ENCODE results near the gene POLR3K. TPM values are rescaled to one million over a fixed set of nuclear protein-coding genes. Genes with fewer than 3 reads are reported as not detected.
A peak's percentile ranks its signal among the peaks of the same experiment; 100 is the strongest.
"Not testable (repeated sequence)": the region's sequence is repeated elsewhere in the genome, so short reads cannot be mapped to it uniquely, and the experiment has no call there.

POLR3K gene
- total RNA-seq, 1 donor from 2014 or later: 9.2 TPM

GRCh38 chr16:10772-11171, 42.6 kb downstream of the POLR3K start:
- H3K4me1 Mint-ChIP-seq; H3K4me3 ChIP-seq; H3K9ac ChIP-seq; H3K9me3 Mint-ChIP-seq; H3K4me3 Mint-ChIP-seq; H3K4me2 ChIP-seq; DNase-seq (ENCODE audit: low spot score); H4K20me1 ChIP-seq (ENCODE audit: low read depth); H3K36me3 ChIP-seq; H3K9me3 ChIP-seq (ENCODE audit: low read depth); H3K27ac ChIP-seq; H3F3A ChIP-seq (ENCODE audit: low read depth); H3K27me3 ChIP-seq; H3K4me1 ChIP-seq; H2AFZ ChIP-seq (replicated peaks); H3K79me2 ChIP-seq (ENCODE audit: low read depth); H3K27me3 Mint-ChIP-seq (ENCODE audit: insufficient read depth, low read depth); H3K36me3 Mint-ChIP-seq; H3K27ac Mint-ChIP-seq: not testable (repeated sequence)
- TF ChIP-seq CTCF (IDR thresholded peaks at IDR 0.05): peak; percentile 28

GRCh38 chr16:9903-10665, 43.3 kb downstream of the POLR3K start:
- H3K27ac Mint-ChIP-seq: no peak overlapping the region
- H3K4me3 Mint-ChIP-seq: peak overlapping the region; percentile 71
- Histone ChIP-seq H3K9ac (no peak overlapping the region), H4K20me1 (ENCODE audit: low read depth) (no peaks in the 10 kb centered on the region), H2AFZ (replicated peaks) (no peak overlapping the region), H3K27ac (no peak overlapping the region), H3K4me3 (no peak overlapping the region), H3F3A (ENCODE audit: low read depth) (no peaks in the 10 kb centered on the region), H3K36me3 (no peaks in the 10 kb centered on the region), H3K9me3 (ENCODE audit: low read depth) (no peaks in the 10 kb centered on the region), H3K4me2 (no peak overlapping the region), H3K27me3 (no peaks in the 10 kb centered on the region), H3K79me2 (ENCODE audit: low read depth) (no peaks in the 10 kb centered on the region), H3K4me1 (no peaks in the 10 kb centered on the region)
- TF ChIP-seq CTCF (IDR thresholded peaks at IDR 0.05) (no peak), EZH2phosphoT487 (IDR thresholded peaks at IDR 0.05) (no peak), EZH2 (IDR thresholded peaks at IDR 0.05) (no peak)
- no peaks in the 10 kb centered on the region for H3K27me3 Mint-ChIP-seq (ENCODE audit: insufficient read depth, low read depth)
- H3K36me3 Mint-ChIP-seq: no peaks in the 10 kb centered on the region
- DNase-seq (ENCODE audit: low spot score): no peak
- H3K9me3 Mint-ChIP-seq: no peaks in the 10 kb centered on the region
- no peaks in the 10 kb centered on the region for H3K4me1 Mint-ChIP-seq

Small RNA genes lying within 50 kb of the gene (microRNA-seq; reads per million reads assigned to microRNA genes)
- gene MIR6859-4: not detected

Small RNA genes lying within 50 kb of the gene (small RNA-seq; reads per million reads assigned to genes)
- gene MIR6859-4: not detected
- not detected for gene Z69720.2

Other genes with a start within 250 kb of the POLR3K start
- gene SNRNP25, start 220 bp upstream of the POLR3K start, total RNA-seq (ENCODE audit: low replicate concordance): 43.6 and 49.8 TPM in 2 replicates
- 11.0 and 24.4 TPM in 2 replicates for gene RHBDF1, start 19.0 kb upstream of the POLR3K start, total RNA-seq (ENCODE audit: low replicate concordance)
- 21.2 and 63.4 TPM in 2 replicates for gene MPG, start 24.6 kb upstream of the POLR3K start, total RNA-seq (ENCODE audit: low replicate concordance)
- gene NPRL3, start 85.1 kb upstream of the POLR3K start, total RNA-seq (ENCODE audit: low replicate concordance): 7.6 and 14.8 TPM in 2 replicates
- not detected in 2 replicates for gene HBZ, start 99.0 kb upstream of the POLR3K start, total RNA-seq (ENCODE audit: low replicate concordance)
- gene HBM, start 112.4 kb upstream of the POLR3K start, total RNA-seq (ENCODE audit: low replicate concordance): not detected in 2 replicates
- not detected in 2 replicates for gene HBA2, start 119.3 kb upstream of the POLR3K start, total RNA-seq (ENCODE audit: low replicate concordance)
- not detected in 2 replicates for gene HBA1, start 123.1 kb upstream of the POLR3K start, total RNA-seq (ENCODE audit: low replicate concordance)
- 3.8 TPM in 1 of 2 replicates, not detected in the other for gene HBQ1, start 126.9 kb upstream of the POLR3K start, total RNA-seq (ENCODE audit: low replicate concordance)
- gene LUC7L, start 175.8 kb upstream of the POLR3K start, total RNA-seq (ENCODE audit: low replicate concordance): 198 and 231 TPM in 2 replicates
- 115 and 159 TPM in 2 replicates for gene FAM234A, start 181.2 kb upstream of the POLR3K start, total RNA-seq (ENCODE audit: low replicate concordance)
- gene RGS11, start 222.3 kb upstream of the POLR3K start, total RNA-seq (ENCODE audit: low replicate concordance): 0.52 and 0.96 TPM in 2 replicates
- 0.84 TPM in 1 of 2 replicates, not detected in the other for gene ARHGDIG, start 227.0 kb upstream of the POLR3K start, total RNA-seq (ENCODE audit: low replicate concordance)
- 0.53 TPM in 1 of 2 replicates, not detected in the other for gene PDIA2, start 229.6 kb upstream of the POLR3K start, total RNA-seq (ENCODE audit: low replicate concordance)

All from neural progenitor cell (in vitro differentiated cells).